ENCODE data around the gene TAS2R13. TPM values are rescaled to one million over a fixed set of nuclear protein-coding genes. Genes with fewer than 3 reads are reported as not detected.

TAS2R13 gene
- total RNA-seq, 1 donor = 1.3 TPM

DNA sequence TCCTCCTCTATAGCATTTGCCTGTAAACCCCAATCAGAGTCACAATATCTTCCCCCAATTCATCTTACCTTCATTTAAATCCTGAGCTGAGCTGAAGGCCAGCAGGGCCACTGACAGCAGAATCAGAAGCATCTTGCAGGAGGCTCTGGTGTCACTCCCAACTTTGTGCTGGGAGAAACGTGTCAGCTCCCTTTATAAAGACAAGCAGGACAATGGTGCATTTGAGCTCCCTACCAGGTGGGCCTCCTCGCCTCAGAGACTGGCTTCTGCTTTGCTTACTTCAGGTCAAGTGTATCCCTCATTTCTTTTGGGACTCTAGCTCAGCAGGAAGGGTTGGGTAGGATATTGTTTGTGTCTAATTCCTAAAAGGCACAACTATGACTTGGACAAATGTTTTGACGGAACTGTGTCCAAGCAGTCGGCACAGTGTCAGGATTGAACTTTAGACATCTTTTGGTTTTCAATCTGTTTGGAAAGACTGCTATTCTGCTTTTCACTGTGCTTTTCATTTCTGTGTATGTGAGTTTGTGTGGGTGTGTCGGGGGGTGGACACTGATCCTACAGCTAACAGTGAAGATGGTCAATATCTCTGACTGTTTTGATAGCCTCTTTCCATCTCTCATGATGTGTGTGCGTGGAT lies 25.2 kb downstream of the TAS2R13 start, which contains the start of gene PRH1:
PRH1 (minus strand) TSS at position 170 of the 640 bp plus-strand sequence; CDS start at position 132, 38 bp downstream.
- no peak for DNase-seq (ENCODE audit: low read depth in 2 of 3, low spot score in 2 of 3)

DNA sequence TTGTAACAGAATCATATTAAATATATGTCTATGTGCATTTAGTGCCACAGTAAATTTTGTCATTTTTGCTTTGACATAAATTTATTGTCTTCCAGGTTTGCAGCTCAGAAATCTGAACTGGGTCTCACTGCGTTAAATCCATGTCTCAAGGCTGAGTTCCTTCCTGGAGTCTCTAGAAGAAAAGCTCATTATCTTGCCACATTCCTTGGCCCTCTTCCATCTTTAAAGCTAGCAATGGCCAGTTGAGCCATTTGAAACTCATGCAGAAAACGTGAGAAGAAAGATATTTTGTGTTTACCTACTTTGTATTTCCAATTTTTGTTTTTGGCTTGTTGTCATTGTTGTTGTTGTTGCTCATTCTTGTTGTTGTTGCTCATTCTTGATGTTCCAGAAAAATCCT lies 36.0 kb downstream of the TAS2R13 start:
- DNase-seq (ENCODE audit: low read depth in 2 of 3, low spot score in 2 of 3) = no peak

DNA sequence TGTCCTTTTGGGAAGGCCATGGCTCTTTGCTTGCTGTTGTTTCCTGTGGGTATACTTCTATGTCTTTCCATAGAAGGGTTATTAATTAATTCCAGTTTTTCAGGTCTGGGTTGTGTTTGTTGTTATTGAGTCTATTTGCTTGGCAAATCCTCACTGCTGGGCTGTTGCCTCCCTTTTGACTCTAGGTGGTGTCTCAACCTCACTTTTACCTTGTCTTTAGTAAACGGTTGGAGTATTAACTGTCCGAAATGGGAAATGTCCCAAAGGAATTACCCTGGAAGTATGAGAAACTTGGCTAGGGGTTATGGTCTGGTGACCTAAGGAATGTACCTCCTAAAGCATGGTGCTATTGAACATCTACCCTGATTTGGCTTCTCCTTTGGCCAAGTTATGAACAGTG lies 42.0 kb downstream of the TAS2R13 start:
- DNase-seq (ENCODE audit: low read depth in 2 of 3, low spot score in 2 of 3) = no peak

DNA sequence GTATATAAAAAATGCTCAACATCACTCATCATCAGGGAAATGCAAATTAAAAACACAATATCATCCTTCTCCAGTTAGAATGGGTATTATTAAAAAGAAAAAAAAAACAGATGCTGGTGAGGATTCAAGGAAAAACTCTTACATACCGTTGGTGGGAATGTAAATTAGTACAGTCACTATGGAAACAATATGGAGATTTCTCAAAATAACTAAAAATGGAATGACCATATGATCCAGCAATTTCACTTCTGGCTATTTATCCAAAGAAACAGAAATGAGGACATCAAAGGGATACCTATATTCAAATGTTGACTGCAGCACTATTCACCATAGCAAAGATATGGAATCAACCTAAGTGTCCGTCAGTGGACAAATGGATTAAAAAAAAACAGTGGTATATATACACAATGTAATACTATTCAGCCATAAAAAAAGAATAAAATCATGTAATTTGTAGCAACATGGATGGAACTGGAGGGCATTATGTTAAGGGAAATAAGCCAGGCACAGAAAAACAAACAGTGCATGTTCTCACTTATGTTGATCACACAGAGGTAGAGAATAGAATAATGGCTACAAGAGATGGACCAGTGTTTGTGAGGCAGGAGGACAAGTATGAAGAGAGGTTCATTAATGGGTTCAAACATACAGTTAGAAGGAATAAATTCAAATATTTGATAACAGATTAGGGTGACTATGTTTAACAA lies 45.7 kb downstream of the TAS2R13 start:
- no peak for DNase-seq (ENCODE audit: low read depth in 2 of 3, low spot score in 2 of 3)

DNA sequence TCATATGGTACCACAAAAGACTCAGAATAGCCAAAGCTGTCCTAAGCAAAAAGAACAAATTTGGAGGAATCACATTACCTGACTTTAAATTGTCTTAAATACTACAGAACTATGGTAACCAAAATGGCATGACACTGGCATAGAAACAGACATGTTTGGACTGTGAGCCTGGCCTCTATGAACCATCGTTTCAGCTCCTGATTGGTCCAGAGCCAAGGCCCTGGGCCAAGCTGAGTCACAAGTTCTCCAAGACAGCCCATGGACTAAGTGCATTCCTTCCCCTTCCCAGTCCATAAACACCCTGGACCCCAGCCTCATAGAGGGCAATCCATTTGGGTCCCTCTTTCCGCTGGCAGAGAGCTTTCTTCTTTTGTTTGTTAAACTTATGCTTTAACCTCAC lies 48.0 kb downstream of the TAS2R13 start:
- DNase-seq (ENCODE audit: low read depth in 2 of 3, low spot score in 2 of 3) = no peak

Other genes starting within 250 kb of the TAS2R13 start
- 1.6 TPM for gene STYK1, start 235.5 kb downstream of the TAS2R13 start, total RNA-seq
- 142 TPM for gene YBX3, start 186.2 kb downstream of the TAS2R13 start, total RNA-seq
- gene TAS2R7, start 106.9 kb downstream of the TAS2R13 start, total RNA-seq = not detected
- not detected for gene TAS2R8, start 102.3 kb downstream of the TAS2R13 start, total RNA-seq
- under 0.01 TPM for gene TAS2R9, start 99.4 kb downstream of the TAS2R13 start, total RNA-seq
- 0.27 TPM for gene TAS2R10, start 83.2 kb downstream of the TAS2R13 start, total RNA-seq
- gene PRR4, start 60.1 kb downstream of the TAS2R13 start, total RNA-seq = 1.1 TPM
- gene PRH1, start 25.3 kb downstream of the TAS2R13 start, total RNA-seq = 34.7 TPM
- gene PRH2, start 19.7 kb upstream of the TAS2R13 start, total RNA-seq = not detected
- 1.9 TPM for gene TAS2R14, start 29.7 kb upstream of the TAS2R13 start, total RNA-seq
- gene TAS2R50, start 77.3 kb upstream of the TAS2R13 start, total RNA-seq = 2.7 TPM
- gene TAS2R20, start 88.7 kb upstream of the TAS2R13 start, total RNA-seq = 2.4 TPM
- 5.4 TPM for gene TAS2R19, start 113.1 kb upstream of the TAS2R13 start, total RNA-seq
- gene TAS2R31, start 121.8 kb upstream of the TAS2R13 start, total RNA-seq = 5.1 TPM
- 4.8 TPM for gene TAS2R46, start 152.7 kb upstream of the TAS2R13 start, total RNA-seq
- gene TAS2R43, start 182.8 kb upstream of the TAS2R13 start, total RNA-seq = 5.4 TPM
- 7.8 TPM for gene TAS2R30, start 225.1 kb upstream of the TAS2R13 start, total RNA-seq